Hepatocyte (in vitro differentiated cells): Measurements from ENCODE around the gene IL23R.
"Not testable (repeated sequence)": the region's sequence is repeated elsewhere in the genome, so short reads cannot be mapped to it uniquely, and the experiment has no call there.

Source experiments
- EZH2 ChIP-seq: fragments of 200-600 bp; sonication (generic); IDR thresholded peaks from 2 replicates; pipeline ENCODE4 v1.6.1; 2016; ENCODE audit warnings: antibody characterized with exemption, mild to moderate bottlenecking, borderline replicate concordance
- EZH2phosphoT487 ChIP-seq: fragments of 200-600 bp; sonication (generic); IDR thresholded peaks from one replicate; pipeline ENCODE4 v1.6.1; 2018; ENCODE audit warnings: antibody characterized with exemption, mild to moderate bottlenecking, low read depth, moderate library complexity; ENCODE audit not compliant: unreplicated experiment, severe bottlenecking
- TF ChIP-seq, protein P1 (sequence below): fragments of 200-600 bp; sonication (generic); IDR thresholded peaks from 2 replicates; pipeline ENCODE4 v1.5.1; 2016; ENCODE audit warnings: antibody characterized with exemption, mild to moderate bottlenecking; ENCODE audit not compliant: poor library complexity

GRCh38 chr1:67207398-67207797, 41.1 kb downstream of the IL23R start:
- TF ChIP-seq, protein P1, sequence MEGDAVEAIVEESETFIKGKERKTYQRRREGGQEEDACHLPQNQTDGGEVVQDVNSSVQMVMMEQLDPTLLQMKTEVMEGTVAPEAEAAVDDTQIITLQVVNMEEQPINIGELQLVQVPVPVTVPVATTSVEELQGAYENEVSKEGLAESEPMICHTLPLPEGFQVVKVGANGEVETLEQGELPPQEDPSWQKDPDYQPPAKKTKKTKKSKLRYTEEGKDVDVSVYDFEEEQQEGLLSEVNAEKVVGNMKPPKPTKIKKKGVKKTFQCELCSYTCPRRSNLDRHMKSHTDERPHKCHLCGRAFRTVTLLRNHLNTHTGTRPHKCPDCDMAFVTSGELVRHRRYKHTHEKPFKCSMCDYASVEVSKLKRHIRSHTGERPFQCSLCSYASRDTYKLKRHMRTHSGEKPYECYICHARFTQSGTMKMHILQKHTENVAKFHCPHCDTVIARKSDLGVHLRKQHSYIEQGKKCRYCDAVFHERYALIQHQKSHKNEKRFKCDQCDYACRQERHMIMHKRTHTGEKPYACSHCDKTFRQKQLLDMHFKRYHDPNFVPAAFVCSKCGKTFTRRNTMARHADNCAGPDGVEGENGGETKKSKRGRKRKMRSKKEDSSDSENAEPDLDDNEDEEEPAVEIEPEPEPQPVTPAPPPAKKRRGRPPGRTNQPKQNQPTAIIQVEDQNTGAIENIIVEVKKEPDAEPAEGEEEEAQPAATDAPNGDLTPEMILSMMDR: not testable (repeated sequence)
- not testable (repeated sequence) for TF ChIP-seq EZH2, EZH2phosphoT487
